Caco-2 (cell line): Measurements from ENCODE around the gene PDE4DIP. TPM values are rescaled to one million over a fixed set of nuclear protein-coding genes. Genes with fewer than 3 reads are reported as not detected.
"Not testable (repeated sequence)": the region's sequence is repeated elsewhere in the genome, so short reads cannot be mapped to it uniquely, and the experiment has no call there.

Experiments
- BruUV-seq: library from RNA; stranded (reverse); fragments of 400-500 nt; replicated peaks from 2 replicates; lab custom pipeline; 2021; lab: Mats Ljungman, UMichigan
- CTCF ChIA-PET: fragments of 300-600 bp; sonication (Branson Sonifier 250); formaldehyde crosslinking; loops from one replicate; lab custom pipeline; 2022; ENCODE audit warnings: antibody characterized with exemption; lab: Charles Lee
- POLR2A ChIA-PET: fragments of 300-600 bp; sonication (Branson Sonifier 250); formaldehyde crosslinking; loops from one replicate; lab custom pipeline; 2022; ENCODE audit warnings: antibody characterized with exemption; lab: Charles Lee
- DNase-seq, 2 experiments: peaks; one replicate each; pipeline versions ENCODE4 v3.0.0 to v3.0.0-alpha.2; 2020 to 2022
- H3K27me3 ChIP-seq: replicated peaks from 2 replicates; pipeline ENCODE4 v1.6.0; 2011; ENCODE audit warnings: low read length; ENCODE audit not compliant: control insufficient read depth, insufficient read depth
- H3K36me3 ChIP-seq: 2 replicates; pipeline ENCODE4 v1.5.1; 2011; ENCODE audit warnings: low read length; ENCODE audit not compliant: control insufficient read depth, insufficient read depth
- H3K4me1 ChIP-seq: fragments of 250-450 bp; sonication (Bioruptor Pico); 2 replicates; pipeline ENCODE4 v1.5.1; 2020; ENCODE audit warnings: mild to moderate bottlenecking
- H3K4me3 ChIP-seq: 2 replicates; pipeline ENCODE4 v1.5.1; 2011; ENCODE audit warnings: low read depth, mild to moderate bottlenecking, control low read depth, low read length
- H3K9me3 ChIP-seq: fragments of 250-450 bp; sonication (Bioruptor Pico); 2 replicates; pipeline ENCODE4 v1.5.1; 2020; ENCODE audit warnings: mild to moderate bottlenecking, moderate library complexity
- H3K27ac Mint-ChIP-seq: one replicate; pipeline ENCODE4 v1.8.0; 2022; ENCODE audit warnings: mixed read lengths; ENCODE audit not compliant: unreplicated experiment
- H3K27me3 Mint-ChIP-seq: one replicate; pipeline ENCODE4 v1.8.0; 2022; ENCODE audit warnings: mixed read lengths; ENCODE audit not compliant: insufficient read depth, unreplicated experiment
- H3K36me3 Mint-ChIP-seq: one replicate; pipeline ENCODE4 v1.8.0; 2022; ENCODE audit warnings: mild to moderate bottlenecking, mixed read lengths; ENCODE audit not compliant: insufficient read depth, unreplicated experiment
- H3K4me1 Mint-ChIP-seq: one replicate; pipeline ENCODE4 v1.8.0; 2022; ENCODE audit warnings: low read depth, mixed read lengths; ENCODE audit not compliant: unreplicated experiment
- H3K4me3 Mint-ChIP-seq: one replicate; pipeline ENCODE4 v1.8.0; 2022; ENCODE audit warnings: mild to moderate bottlenecking, moderate library complexity, mixed read lengths; ENCODE audit not compliant: unreplicated experiment
- H3K9me3 Mint-ChIP-seq: one replicate; pipeline ENCODE4 v1.8.0; 2022; ENCODE audit warnings: mixed read lengths; ENCODE audit not compliant: unreplicated experiment
- intact Hi-C: fragments of 100-400 bp; cut with micrococcal nuclease; formaldehyde crosslinking; loops from one replicate; pipeline ENCODE4 v1.10.0; 2022; ENCODE audit not compliant: unreplicated experiment
- total RNA-seq: library from RNA; stranded (reverse); gene quantifications from 2 replicates; pipeline ENCODE4 v1.2.3, GENCODE V29; 2022

Gene PDE4DIP
- total RNA-seq, 1 experiment from 2014 or later, result 30.8 TPM

GRCh38 chr1:148916695-148917348, 72.6 kb downstream of the PDE4DIP start:
- H3K9me3 ChIP-seq, DNase-seq, CTCF ChIA-PET, intact Hi-C loops, POLR2A ChIA-PET, H3K4me3 Mint-ChIP-seq, H3K27me3 ChIP-seq, H3K4me1 ChIP-seq, H3K4me3 ChIP-seq, H3K4me1 Mint-ChIP-seq, H3K36me3 ChIP-seq, H3K27me3 Mint-ChIP-seq, H3K9me3 Mint-ChIP-seq, H3K27ac Mint-ChIP-seq, H3K36me3 Mint-ChIP-seq, BruUV-seq: not testable (repeated sequence)

- POLR2A ChIA-PET, H3K36me3 Mint-ChIP-seq, H3K4me3 Mint-ChIP-seq, intact Hi-C loops, H3K36me3 ChIP-seq, H3K27me3 ChIP-seq, H3K4me1 ChIP-seq, H3K4me3 ChIP-seq, H3K4me1 Mint-ChIP-seq, BruUV-seq, H3K9me3 ChIP-seq, DNase-seq, CTCF ChIA-PET, H3K27me3 Mint-ChIP-seq, H3K9me3 Mint-ChIP-seq, H3K27ac Mint-ChIP-seq: not testable (repeated sequence)
These were observed 74.7 kb downstream of the PDE4DIP start for GRCh38 chr1:148918836-148919447.

GRCh38 chr1:148921047-148921446, 76.8 kb downstream of the PDE4DIP start:
- H3K27me3 ChIP-seq, H3K27ac Mint-ChIP-seq, BruUV-seq, H3K4me3 Mint-ChIP-seq, intact Hi-C loops, H3K27me3 Mint-ChIP-seq, H3K4me1 Mint-ChIP-seq, DNase-seq, H3K9me3 ChIP-seq, H3K9me3 Mint-ChIP-seq, H3K36me3 ChIP-seq, H3K4me1 ChIP-seq, H3K36me3 Mint-ChIP-seq, CTCF ChIA-PET, H3K4me3 ChIP-seq, POLR2A ChIA-PET: not testable (repeated sequence)

- H3K27me3 Mint-ChIP-seq, CTCF ChIA-PET: not testable (repeated sequence)
These were observed 79.6 kb downstream of the PDE4DIP start for GRCh38 chr1:148923798-148924197.

GRCh38 chr1:148927645-148928044, 83.4 kb downstream of the PDE4DIP start:
- BruUV-seq, H3K36me3 ChIP-seq, intact Hi-C loops, H3K36me3 Mint-ChIP-seq, H3K4me3 ChIP-seq, H3K9me3 ChIP-seq, POLR2A ChIA-PET, H3K4me3 Mint-ChIP-seq, H3K27ac Mint-ChIP-seq, H3K27me3 Mint-ChIP-seq, DNase-seq, H3K4me1 ChIP-seq, H3K27me3 ChIP-seq, H3K4me1 Mint-ChIP-seq, CTCF ChIA-PET, H3K9me3 Mint-ChIP-seq: not testable (repeated sequence)

More at GRCh38 chr1:148923798-148924197, 79.6 kb downstream of the PDE4DIP start:
- H3K36me3 ChIP-seq, H3K36me3 Mint-ChIP-seq, intact Hi-C loops, H3K9me3 ChIP-seq, H3K4me1 ChIP-seq, BruUV-seq, H3K27me3 ChIP-seq, H3K9me3 Mint-ChIP-seq, H3K4me3 ChIP-seq, H3K27ac Mint-ChIP-seq, DNase-seq, H3K4me1 Mint-ChIP-seq, H3K4me3 Mint-ChIP-seq, POLR2A ChIA-PET: not testable (repeated sequence)

GRCh38 chr1:148929253-148929652, 85.0 kb downstream of the PDE4DIP start:
- H3K4me1 Mint-ChIP-seq, H3K4me3 Mint-ChIP-seq, H3K9me3 ChIP-seq, H3K9me3 Mint-ChIP-seq, POLR2A ChIA-PET, H3K27me3 ChIP-seq, H3K27me3 Mint-ChIP-seq, intact Hi-C loops, BruUV-seq, H3K4me1 ChIP-seq, CTCF ChIA-PET, H3K36me3 Mint-ChIP-seq, DNase-seq, H3K4me3 ChIP-seq, H3K27ac Mint-ChIP-seq, H3K36me3 ChIP-seq: not testable (repeated sequence)

GRCh38 chr1:148935381-148936002, 91.3 kb downstream of the PDE4DIP start:
- CTCF ChIA-PET, intact Hi-C loops, DNase-seq, H3K27me3 Mint-ChIP-seq, H3K4me1 Mint-ChIP-seq, H3K4me3 Mint-ChIP-seq, H3K27me3 ChIP-seq, H3K9me3 Mint-ChIP-seq, H3K36me3 ChIP-seq, POLR2A ChIA-PET, H3K27ac Mint-ChIP-seq, H3K4me1 ChIP-seq, H3K4me3 ChIP-seq, H3K9me3 ChIP-seq, BruUV-seq, H3K36me3 Mint-ChIP-seq: not testable (repeated sequence)
